GM21515 (cell line): ENCODE measurements around the gene EBF3.

Source experiments
- ATAC-seq: cut with Tn5 transposase; IDR thresholded peaks from one replicate; pipeline ENCODE4 v1.9.1; 2021; ENCODE audit not compliant: unreplicated experiment

Gene EBF3

DNA sequence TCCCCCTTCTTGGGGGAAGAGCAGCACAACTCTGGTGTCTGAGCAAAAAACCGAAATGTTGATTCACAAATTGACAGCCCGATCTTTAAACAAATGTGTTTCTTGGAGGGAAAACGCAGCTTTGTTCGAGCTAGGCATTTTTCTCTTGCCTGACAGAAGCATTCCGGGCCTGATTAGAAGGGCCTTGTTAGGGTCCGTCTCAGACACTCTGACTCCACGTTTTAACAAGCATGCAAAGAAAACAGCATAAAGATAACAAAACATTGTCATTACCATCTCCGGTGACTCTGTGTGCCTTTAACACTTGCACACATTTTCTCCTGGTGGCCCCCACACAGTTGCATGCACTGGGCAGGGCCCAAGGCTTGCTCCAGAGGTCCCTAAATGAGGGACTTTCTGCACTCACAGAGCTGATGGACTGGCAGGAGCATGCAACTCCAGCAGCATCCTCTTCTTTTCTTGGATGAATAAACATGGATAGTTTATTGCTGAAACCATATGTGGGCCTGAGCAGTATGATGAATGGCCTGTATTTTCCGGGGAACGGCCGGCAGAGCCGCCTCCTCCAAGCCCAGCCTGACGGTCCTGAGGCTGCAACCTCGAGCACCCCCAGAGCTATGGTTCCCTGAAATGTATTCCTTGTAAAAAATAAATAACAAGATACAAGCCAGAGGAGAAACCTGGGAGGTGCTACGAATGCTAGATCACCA lies 50.9 kb downstream of the EBF3 start:
- ATAC-seq, result no peak

DNA sequence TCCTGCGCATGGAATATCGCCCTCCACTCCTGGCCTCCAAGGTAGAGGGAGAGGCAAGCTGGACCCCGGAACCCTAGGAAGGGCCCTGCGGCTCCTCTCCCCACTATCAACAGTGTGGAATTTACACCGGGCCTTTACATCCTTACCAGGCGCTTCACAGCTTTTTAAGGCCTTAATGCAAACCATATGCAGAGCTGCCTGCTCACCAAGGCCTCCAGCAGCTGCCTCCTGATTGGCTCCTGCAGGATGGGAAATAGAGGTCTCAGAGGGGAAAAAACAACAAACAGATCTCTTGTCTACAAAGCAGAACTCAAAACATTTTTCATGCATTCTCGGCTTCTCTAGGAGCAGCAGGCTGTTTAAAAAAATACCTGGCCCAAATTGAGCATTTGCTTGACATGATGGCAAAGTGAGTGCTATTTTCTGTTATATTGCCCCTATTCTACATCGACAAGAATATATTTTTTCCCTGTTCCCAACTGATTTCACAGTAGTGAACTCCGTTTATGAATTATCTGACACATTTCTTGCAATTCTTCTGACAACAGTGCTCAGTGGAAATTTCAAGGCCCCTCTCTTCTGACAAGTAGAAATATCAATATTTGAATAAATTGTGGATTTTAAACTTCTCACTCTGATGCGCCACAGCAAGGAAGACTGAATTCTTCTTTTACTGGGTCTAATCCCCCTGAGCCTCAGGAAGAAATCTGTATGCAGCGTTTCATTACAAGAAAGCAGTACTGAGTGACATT lies 51.7 kb downstream of the EBF3 start:
- no peak for ATAC-seq

DNA sequence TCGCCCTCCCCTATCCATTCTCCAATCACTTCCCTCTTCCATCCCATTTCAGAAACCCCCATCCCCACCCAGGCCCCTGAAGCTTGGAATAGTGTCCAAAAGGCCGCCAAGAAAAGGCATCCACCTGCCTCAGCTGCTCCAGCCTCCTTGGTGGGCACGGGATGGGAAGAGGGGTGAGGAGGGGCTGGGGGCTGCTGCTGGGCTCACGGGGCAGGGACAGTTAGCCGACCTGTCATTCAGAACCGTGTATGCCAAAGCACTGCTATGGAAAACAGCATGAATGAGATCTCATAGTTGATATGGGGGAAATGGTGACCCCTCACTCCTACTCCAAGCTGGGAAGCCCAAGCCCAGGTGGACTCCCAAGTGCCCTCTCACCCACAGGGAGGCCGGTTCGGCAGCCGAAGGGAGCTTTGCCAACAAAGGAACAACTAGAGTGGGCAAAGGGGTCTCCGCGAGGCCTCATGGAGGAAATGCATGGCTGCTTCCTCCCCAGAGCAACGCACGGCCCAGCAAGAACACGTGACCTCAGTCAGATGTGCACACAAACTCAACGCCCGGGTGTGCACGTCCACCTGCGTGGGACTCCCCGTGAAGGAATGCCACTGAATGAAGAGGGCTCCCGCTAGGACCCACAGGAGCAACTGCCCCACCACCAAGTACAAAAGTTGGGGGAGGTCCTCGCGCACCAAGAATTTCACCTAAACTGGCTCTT lies 52.5 kb downstream of the EBF3 start:
- ATAC-seq, result no peak

DNA sequence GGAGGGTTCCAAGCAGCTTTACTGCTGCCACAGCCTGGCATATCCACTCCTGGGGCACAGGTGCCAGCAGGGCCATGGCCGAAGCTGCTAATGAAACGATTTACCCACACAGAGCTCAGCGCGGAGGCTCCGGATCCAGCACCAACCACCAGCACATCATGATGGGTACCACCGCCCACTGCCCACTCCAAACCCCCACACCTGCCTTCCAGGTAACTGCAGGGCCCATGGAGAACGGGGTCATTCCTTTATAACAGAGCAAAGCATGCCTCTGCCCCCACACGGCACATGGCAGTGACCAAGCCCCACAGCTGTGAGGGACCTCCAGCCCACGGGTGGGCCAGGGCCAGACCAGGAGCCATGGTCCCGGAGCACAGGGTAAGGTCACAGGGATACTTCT lies 53.2 kb downstream of the EBF3 start:
- no peak for ATAC-seq

GRCh38 chr10:129909531-129910256 lies 54.4 kb downstream of the EBF3 start:
- ATAC-seq, result no peak

GRCh38 chr10:129909080-129909479 lies 55.0 kb downstream of the EBF3 start:
- no peak for ATAC-seq

DNA sequence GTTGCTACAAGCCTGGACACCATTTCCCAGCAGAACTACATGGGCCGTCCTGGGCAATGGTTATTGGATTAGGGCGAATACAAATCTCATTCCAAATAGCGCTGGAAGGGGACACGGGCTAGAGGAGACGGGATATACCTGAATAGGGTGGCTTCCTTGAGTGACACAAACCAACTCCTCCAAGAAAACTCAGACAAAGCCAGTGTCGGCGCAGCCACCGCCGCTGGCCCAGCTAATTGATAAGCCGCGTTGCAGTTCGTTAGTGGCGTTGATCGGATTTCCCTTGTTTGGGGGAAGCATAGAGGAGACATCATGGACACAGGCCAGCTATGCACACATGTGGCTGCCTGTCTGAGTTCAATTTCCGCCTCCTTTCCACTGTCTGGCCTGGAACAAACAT lies 55.7 kb downstream of the EBF3 start:
- no peak for ATAC-seq

DNA sequence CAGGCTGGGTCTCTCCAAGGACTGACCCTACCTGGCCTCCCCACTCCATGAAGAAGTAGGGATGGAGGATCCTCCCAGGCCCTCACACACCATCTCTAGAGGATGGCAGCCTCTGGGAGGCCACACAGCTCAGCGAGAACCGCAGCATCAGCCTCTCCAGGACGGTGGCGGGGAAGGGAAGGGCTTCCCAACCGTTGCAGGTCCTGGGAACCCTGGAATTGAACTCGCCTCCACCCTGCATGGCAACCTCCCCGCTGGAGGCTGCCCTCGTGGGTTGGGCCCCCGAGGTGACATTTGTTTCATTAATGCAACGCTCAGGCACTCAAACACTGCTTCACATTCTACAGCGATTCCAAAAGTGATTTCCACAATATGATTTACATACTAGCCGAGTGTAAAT lies 58.5 kb downstream of the EBF3 start:
- no peak for ATAC-seq

- ATAC-seq, result no peak
These were observed 59.8 kb downstream of the EBF3 start for GRCh38 chr10:129904323-129904722.

DNA sequence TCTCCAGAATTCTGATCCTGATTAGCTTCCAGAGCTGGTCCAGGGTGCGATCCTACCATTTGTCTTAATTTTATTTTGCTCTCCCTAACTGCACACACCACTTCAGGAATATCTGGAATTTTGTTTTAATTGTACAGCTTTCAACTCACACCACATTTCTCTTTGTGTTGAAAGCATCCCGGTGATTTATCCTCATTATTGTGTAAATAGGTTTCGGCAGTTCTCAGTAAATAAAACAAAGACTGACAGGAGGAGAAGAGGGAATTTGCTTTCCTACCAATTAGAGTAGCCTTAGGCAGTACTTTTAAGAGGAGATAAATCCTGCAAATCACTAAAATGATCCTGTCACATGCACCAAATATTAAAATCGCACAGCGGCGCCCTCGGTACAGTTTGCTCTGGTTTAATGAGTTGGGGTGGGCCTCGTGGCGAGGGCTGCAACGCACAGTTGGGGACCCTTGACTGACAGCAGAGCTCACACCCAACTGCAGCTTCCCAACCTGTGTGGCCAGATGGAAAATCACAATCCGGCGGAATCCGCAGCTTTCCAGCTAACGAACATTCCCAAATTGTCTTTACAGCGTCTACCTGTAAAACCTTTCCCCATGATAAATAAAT lies 62.6 kb downstream of the EBF3 start:
- ATAC-seq, result no peak

DNA sequence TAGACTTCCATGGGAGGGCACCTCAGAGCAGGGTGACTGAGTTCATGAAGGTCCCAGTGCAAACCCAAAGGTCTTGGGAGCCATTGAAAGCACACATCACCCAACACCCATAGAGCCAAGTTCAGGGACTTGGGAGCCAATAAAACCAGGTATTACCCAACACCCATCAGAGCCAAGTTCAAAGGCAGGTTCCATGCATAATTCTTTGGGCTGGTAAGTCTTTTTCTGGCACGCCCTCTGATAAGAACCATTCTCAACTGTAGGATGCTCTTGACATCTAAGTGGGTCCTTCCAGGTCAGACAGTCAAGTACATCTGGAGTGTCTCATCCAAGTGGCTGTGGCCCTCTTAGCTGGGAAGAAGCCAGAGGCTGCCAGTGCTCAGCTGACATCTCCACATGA lies 63.2 kb downstream of the EBF3 start:
- ATAC-seq, result no peak

DNA sequence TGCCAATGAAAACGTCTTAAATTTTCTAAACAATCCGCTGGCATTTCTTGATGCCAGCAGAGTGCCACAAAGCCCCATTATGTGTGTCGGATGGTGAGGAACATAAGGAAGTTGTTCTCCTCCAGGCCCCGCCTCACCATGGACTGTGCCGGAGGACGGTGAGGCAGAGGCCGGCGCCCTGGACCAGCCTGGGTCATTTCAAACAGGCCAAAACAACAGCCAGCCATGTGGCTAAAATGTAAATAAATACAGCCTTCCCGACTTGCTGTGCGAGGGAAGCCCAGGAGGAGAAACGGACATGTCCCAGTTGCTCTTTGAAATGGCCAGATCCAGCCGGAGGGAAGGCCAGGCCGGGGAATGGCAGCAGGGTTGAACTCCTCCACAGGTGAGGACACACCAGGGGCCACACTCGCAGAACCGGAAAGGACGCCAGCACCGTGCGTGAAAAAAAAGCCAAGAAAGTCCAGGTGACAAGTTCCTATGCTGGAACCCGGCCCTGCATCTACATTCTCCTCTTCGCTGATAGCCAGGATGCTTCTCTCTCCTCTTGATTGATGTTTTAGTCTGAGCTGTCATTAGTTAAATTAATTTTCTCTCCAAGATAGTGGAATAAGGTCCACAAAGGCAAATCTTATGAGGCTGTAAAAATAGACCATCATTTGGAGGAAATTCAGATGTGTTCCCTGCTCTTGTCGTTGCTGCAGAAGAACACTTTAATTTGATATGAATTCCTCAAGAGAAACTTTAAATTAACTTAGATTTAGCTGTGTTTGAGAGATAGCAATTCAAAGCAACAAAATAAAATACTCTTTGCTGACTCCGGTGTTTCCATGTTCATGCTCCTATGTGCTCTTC lies 64.6 kb downstream of the EBF3 start:
- ATAC-seq, result no peak

GRCh38 chr10:129898706-129899268 lies 65.3 kb downstream of the EBF3 start:
- ATAC-seq, result no peak

DNA sequence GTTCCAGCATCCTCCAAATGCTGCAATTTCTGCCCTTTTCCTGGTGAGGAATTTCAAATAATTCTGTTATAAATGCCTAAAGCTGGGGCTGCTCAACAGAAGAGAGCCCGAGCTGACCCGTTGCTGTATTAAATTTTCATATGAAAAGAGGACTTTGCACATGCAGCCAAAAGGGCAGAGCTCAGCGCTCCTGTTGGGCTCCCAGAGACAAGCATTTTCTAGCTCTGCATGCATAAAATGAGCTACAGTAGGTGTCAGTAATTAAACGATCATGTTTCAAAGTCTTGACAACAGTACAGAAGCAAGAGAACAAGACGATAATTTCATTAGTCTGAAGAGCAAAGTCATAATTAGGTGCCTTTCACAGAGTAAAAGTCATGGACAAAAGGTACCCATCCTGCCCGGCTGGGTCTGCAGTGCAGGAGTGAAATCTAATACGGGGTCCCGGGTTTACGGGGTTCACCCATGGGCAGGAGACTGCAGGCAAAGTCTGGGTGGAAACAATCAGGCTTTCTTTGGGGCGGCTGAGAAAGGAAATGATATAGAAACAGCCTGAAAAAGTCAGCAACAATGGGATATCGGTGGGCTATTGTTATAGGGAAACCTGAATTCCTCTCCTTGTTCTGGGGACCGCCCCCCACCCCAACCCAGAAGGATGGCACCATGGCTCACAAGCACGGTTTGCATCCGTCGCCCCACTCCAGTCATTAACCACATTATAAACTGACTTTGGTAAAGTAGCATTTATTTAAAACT lies 66.0 kb downstream of the EBF3 start:
- ATAC-seq, result no peak

DNA sequence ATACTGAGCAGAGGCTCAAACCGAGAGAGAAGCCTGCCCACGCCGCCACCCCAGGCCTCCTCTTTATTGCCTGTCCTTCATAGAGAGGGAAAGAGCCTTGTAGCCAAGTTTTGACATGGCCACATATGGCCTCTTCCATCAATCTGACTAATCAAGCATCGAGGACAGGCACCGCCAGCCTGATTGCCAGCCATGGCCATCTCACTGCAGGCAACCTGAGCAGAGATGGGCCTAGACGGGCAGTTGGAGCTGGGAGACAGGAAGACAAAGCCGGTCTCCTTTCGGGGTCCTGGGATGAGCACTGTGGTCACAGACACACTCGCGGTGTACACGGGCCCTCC lies 67.2 kb downstream of the EBF3 start:
- no peak for ATAC-seq

DNA sequence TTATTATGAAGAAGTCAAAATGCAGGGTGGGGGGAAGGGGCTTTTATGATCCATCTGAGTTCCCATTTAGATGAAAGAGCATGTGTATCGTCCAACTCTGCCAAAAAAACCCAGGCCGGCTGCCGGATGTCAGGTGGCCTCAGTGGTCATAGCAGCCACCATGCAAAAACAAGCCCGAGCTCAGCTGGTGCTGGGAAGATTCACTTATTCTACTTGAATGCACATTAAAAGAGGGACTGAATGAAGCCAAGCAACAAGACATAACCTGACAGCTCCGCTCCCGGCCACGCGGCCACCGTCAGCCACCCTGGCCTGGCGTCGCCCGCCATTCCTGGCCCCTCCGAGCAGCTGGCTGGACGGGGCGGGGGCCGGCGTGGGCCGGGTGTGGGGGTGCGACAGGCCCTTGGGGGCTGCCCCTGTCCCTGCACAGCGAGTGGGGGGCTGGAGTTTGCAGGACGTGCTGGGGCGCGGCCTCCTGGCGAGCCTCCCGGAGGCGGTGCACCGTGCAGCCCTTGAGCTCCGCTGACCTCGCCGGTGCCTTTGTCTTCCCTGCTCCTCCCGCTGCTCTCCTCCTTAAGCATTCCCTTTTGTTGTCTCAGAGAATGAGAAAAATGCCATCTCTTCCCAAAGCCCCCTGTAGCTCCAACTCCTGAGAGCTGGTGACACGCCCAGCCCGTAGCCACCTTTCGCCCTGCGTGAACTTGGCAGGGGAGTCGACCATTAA lies 67.8 kb downstream of the EBF3 start:
- ATAC-seq, result no peak

- no peak for ATAC-seq
These were observed 68.3 kb downstream of the EBF3 start for GRCh38 chr10:129895811-129896135.

GRCh38 chr10:129894698-129895097 lies 69.4 kb downstream of the EBF3 start:
- no peak for ATAC-seq
